HG02610 (cell line): ENCODE measurements around the gene SPSB2.

ENCODE experiments used
- ATAC-seq: cut with Tn5 transposase; IDR thresholded peaks from one replicate; pipeline ENCODE4 v1.9.1; 2021; ENCODE audit warnings: mild to moderate bottlenecking, moderate library complexity; ENCODE audit not compliant: unreplicated experiment

Gene SPSB2

DNA sequence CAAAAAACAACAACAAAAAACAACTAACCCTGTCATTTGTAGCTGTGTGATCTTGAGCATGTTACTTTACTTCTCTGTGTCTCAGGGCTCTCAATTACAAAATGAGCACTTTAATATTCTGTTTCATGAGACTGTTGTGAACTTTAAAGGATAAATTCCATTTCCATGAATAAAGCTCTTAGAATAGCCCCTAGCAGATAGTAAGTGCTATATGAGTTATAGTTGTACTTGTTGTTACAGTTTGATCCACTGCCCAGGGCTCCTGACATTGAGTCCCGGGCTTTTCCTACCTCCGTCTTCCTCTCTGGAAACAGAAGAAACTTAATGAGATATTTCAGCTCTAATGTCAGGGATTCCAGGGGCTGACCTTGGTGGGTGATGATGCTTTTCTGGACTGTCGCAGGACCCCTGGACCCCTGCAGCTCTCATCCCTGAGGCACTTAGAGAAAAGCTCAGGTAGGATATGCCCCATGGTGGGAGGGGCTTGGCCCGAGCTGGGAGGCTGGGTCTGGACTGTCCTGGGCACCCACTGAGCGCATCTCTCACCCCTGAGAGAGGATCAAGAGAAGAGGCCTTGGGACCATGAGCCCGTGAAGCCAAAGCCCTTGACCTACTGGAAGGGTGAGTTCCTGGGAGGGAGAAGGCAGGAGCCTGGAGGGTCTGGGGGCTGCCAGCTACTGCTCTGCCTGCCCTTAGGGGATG, 39.8 kb downstream of the SPSB2 start:
- no peak for ATAC-seq

GRCh38 chr12:6832125-6832524, 41.0 kb downstream of the SPSB2 start:
- ATAC-seq: no peak

- ATAC-seq: no peak
Measured at GRCh38 chr12:6831450-6831995, 41.6 kb downstream of the SPSB2 start.

DNA sequence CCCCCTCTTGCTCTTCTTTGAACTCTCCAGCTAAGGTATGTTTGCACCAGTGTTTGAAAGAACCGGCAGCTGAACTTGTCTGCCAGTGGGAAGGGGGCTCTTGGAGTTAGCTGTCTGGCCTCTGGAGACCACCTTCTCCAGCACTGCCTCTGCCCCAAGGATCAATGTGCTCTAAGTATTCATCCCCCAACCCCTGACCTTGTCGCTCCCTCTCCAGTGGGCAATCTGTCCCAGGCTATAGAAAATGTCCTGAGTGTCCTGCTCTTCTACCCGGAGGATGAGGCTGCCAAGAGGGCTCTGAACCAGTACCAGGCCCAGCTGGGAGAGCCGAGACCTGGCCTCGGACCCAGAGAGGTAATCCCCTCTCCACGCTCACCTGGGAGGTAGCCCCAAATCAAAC, 42.1 kb downstream of the SPSB2 start:
- no peak for ATAC-seq

DNA sequence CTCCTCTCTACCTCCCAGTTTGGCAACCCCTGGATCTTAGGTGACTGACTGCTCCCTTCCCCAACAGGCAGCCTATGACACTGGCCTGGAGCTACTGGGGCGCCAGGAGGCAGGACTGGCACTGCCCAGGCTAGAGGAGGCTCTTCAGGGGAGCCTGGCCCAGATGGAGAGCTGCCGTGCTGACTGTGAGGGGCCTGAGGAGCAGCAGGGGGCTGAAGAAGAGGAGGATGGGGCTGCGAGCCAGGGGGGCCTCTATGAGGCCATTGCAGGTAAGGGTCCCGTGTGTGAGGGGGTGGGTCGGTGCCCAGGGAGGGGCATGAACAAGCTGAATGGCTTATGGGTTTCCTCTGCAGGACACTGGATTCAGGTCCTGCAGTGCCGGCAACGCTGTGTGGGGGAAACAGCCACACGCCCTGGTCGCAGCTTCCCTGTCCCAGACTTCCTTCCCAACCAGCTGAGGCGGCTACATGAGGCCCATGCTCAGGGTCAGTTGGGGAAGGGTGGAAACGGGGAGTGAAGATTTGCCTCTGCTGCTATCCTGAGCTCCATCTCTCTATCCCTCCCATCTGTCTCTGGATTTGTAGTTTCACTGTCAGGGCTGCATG, 42.7 kb downstream of the SPSB2 start:
- no peak for ATAC-seq

GRCh38 chr12:6829536-6830220, 43.4 kb downstream of the SPSB2 start:
- ATAC-seq: no peak

GRCh38 chr12:6828781-6829535, 44.1 kb downstream of the SPSB2 start:
- no peak for ATAC-seq

- no peak for ATAC-seq
Measured at GRCh38 chr12:6827982-6828780, 44.9 kb downstream of the SPSB2 start, which contains the start of gene P3H3. TSS of gene P3H3 (plus strand) at chr12:6828407. CDS start at chr12:6828441, 34 bp downstream.

DNA sequence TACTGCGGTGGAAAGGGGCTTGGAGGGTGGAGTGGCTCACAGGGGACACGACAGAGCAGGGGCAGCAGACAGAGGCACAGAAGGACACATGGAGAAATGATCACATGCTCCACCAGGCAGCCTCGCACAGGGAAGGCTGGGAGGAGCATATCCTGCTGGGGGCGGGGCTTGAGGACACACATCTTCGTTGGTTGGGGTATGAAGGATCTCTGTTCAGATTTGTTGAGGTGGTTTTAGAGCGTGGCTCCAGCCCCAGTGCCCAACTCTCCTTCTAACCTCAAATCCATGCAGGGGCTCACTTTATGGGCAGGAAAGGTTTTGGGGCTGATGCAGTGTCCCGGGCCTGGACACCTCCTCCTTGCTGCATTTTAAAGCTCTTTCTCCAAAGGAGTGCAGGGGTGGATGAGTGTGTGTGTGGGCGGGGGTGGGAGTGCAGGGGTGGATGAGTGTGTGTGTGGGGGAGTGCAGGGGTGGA, 45.6 kb downstream of the SPSB2 start:
- ATAC-seq: no peak

DNA sequence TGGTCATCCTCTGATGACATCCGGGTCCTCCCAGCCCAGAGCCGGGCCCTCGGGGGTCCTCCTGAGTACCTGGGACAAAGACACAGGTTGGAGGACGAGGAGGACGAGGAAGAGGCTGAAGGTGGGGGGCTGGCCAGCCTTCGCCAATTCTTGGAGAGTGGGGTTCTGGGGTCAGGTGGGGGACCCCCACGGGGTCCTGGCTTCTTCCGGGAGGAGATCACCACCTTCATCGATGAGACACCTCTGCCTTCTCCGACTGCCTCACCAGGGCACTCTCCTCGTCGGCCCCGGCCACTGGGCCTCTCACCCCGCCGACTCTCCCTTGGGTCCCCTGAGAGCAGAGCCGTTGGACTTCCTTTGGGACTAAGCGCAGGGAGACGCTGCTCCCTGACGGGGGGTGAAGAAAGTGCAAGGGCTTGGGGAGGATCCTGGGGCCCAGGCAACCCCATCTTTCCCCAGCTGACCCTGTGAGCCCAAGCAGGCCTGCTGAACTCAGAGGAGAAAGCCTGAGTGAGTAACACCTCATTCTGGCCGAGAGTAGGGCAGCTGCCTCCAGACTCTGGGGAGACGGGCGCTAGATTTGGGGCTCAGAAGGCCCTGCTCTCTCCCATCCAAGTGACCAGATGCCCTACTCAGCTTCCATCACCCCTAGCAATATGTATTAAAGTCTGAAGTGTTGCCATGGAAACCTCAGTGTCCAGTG, 46.2 kb downstream of the SPSB2 start:
- ATAC-seq: no peak

DNA sequence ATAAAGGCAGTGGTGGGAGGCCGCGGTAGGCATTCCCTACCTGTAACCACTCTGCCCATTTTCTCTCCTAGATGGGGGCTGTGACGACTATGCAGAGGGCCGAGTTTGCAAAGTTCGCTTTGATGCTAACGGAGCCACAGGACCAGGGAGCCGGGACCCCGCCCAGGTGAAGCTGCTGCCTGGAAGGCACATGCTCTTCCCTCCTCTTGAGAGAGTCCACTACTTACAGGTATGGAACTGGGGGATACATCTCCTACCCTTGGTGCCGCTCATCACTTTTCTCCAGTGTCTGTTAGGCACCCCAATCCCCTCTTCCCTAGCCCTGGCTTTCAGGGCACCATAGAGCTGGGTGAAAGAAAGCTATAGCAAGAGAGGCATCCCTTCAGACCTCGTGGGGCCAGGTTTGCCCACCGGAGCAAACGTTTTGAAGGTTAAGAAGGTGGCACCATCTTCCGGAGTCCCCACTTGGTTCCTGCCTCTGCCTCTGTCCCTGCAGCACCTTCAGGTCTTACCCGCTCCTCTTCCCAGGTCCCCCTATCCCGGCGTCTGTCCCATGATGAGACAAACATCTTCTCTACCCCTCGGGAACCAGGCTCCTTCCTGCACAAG, 46.9 kb downstream of the SPSB2 start:
- no peak for ATAC-seq

- no peak for ATAC-seq
Measured at GRCh38 chr12:6825398-6826124, 47.5 kb downstream of the SPSB2 start.

DNA sequence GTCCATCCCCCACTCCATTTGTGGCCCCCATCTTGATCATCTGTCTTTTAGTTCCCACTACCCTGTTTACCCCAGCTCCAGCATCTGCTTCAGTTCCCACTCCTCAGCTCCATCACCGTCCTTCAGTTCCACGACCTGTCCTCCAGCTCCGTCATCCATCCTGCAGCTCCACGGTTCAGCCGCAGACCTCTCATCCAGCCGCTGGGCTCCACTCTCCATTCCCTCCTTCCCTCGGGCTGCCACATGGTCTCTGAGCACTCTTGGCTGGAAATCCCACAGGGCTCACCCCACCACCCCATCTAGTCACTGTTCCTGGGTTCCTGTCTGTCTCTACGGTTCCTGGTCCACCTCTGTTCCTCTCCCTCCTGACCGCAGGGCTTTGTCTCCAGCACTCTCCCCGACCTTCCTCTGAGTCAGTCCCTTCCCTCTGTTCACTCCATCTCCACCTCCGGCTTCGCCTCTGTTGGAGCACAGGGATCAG, 48.2 kb downstream of the SPSB2 start:
- ATAC-seq: no peak

GRCh38 chr12:6824085-6824775, 48.9 kb downstream of the SPSB2 start:
- ATAC-seq: no peak

GRCh38 chr12:6823182-6824084, 49.7 kb downstream of the SPSB2 start:
- ATAC-seq: no peak

DNA sequence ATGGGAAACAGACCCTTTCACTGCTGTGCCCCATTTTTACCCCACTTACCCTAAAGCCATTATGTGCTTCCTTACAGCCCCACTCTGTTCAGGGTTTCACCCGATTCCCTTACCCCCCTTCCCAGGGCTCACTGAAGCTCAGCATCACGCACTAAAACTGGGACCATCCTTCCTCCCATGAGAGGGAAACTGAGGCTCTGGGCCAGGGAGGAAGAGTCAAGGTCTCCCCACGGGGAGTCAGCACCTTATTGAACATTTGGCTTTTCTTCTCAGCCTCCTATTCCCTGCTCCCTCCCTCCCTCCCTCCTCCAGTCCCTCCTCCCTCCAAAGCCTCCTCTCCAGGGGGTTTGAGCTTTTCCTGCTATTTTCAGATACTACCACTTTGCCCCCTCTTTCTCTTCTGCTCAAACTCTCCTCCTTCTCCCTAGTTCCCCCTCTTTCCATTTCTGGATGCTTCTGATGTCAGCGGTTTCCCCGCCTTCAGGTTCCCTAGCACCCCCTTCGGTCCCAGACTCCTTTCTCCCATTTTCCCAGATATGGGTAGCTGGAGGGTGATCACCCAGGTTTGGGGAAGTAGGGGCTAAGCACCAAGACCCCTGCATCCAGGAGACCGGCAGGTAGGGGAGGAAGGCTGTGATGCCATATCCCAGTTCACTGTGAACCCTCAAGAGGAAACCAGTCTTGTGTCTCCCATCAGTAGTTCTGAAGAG, 50.5 kb downstream of the SPSB2 start:
- no peak for ATAC-seq
